KG1 (cell line): Measurements from ENCODE around the gene GMNN.

Experiments used
- DNase-seq: peaks from one replicate; lab custom pipeline; 2025; lab: John Stamatoyannopoulos, UW

The GMNN gene

DNA sequence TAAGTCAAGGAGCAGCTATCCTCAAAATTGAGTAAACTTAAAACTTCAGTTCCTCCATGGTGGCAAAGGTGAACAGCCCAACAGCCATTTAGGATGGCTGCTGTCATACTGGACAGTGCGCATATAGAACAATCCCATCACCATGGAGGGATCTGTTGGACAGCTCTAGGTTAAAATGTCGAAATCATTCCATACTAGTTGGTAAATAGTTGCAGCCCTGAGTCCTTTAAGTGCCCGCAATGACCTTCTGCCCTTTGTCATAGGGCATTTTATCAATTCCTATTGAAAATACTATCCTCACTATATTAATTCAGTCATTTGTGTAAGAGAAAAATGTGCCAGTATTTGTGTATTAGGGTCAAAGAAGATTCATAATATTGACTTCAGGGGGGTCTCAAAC, 32.8 kb downstream of the GMNN start:
- no peak for DNase-seq

DNA sequence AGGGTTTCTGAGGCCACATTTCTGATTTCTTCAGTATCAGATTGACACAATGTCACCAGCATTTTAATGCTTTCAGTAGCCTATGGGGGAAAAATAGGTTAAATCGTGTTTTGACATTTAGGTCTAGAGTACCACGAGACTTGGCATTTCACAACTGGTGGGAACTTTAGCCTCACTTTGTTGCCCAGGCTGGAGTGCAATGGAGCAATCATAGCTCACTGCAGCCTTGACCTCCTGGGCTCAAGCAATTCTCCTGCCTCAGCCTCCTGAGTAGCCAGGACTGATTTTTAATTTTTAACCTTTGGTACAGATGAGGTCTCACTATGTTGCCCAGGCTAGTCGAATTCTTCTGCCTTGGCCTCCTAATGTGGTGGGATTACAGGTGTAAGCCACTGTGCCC, 35.0 kb downstream of the GMNN start:
- DNase-seq = no peak

DNA sequence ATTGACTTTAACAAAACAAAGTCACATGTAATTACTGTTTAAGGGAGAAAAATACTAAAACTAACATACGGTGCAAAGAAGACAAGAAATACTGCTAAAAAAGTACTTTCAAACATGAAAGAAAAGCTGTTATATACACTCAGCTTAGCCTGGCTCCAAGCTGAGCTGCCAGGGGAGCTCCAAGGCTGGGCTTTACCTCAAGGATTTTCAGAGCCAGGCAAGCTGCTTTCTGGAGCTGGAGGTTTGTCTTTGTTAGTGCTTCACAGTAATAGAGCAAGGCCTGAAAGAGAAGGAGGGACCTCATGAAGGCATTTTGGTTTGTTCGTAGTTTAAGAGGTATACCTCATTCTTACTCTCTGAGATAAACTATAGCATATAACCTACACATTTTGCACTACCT, 43.6 kb downstream of the GMNN start:
- no peak for DNase-seq

DNA sequence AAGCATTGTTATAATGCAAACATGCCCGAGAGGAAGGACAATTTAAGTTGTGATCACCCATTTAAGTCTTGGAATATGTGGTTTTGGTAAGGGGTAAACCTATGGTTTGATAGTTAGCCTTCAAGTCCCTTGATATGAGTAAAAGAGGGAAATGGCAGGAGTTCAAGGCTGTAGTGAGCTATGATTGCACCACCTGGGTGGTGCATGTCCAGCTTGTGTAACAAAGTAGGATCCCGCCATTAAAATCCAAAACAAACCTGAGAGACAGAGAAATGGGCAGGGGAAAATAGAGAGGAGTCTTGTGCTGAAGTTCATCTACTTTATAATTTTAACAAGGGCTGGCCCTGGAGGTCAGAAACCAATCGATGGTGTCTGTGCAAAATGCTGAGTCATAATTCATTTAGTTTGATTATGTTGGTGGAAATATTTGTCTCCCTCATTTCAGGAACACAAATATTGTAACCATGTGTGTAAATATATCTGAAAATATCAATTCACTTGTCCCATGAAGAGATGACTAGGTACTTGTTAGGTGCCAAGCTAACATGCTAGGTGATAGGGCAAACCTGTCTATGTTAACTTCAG, 47.2 kb downstream of the GMNN start:
- DNase-seq = no peak

DNA sequence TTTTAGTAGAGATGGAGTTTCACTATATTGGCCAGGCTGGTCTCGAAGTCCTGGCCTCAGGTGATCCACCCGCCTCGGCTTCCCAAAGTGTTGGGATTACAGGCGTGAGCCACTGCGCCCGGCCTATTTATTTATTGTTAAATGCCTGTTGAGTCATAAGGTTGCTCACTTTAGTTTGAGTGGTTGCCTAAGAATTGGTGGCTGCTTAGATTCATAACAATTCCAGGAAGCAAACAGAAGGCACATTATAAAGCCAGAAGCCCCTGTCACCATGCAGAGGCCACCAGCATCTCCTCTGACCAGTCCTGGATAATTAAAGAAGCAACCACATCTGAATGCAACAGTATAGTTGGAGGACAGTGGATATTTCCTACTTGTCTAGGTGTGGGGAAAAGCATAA, 48.0 kb downstream of the GMNN start:
- DNase-seq = no peak

DNA sequence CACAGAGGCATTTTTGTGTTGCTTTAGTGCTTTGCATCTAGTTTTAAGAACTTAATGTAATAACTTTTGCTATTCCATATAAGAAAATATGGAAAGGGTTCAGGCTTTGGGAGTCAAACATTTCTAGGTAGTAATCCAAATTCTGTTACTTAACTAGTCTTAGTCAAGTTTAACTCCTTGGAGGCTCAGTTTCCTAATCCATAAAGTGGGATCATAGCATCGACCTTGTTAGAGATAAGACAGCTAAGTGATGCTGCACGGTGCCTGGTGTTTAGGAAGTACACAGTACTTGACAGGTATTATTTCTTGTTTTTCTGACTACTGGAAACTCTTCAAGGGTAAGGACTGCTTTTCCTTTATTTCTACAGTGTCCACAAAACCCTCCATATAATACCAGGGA, 48.4 kb downstream of the GMNN start:
- DNase-seq = no peak

DNA sequence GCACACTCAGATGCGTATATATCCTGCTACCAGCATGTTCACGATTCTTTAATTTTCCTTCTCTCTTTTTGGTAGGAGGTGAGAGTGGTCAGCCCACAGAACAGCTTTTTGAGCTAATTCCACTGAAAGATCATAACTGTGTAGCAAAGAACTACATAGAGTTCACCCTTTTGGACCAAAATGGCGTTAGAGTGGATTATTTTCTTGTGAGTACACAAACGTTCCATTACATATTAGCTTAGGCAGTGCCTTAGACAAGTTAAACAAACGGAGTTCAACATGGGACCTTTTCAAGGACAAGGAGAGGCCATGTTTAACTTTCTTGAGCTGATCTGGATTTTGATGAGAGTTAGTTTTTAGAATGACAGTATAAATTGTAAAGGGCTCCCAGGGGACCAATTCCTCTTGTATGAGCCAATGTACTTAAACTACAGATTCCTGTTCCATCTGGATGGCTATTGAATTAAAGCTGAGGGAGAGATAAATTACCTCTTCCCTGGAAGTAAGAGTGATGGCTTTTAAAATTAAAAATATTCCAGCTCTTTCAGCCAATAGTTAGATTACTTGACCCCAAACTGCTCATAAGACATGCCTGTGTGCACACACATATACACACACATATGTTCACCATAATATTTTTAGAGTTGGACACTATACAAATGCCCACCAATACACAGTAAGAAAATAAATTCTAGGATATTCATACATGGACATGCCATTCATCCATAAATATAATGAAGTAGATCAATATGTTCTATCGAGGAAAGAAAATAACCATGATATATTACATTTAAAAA, 49.6 kb downstream of the GMNN start:
- no peak for DNase-seq

DNA sequence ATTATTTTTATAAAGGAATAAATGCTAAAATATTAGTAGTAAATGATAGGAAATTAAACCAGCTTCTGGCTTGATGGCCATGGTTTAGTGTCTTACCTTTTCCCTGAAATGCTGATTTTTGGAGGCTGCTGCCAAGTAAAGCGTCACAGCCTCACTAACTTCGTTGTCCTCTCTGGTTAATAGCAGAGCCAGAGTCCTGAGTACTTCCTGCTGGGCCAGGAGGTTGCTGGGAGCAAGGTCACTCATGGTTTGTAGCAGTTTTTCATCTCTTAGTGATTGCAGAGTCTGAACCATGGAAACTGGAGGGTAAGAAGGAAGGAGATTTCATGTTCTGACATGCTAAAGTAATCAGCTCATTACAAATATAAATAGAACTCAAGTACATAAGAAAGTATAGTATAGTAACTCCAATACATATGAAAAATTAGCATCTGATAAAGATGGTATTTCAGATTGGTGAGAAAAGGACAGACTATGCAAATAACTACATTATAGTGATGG, 50.4 kb downstream of the GMNN start:
- no peak for DNase-seq

DNA sequence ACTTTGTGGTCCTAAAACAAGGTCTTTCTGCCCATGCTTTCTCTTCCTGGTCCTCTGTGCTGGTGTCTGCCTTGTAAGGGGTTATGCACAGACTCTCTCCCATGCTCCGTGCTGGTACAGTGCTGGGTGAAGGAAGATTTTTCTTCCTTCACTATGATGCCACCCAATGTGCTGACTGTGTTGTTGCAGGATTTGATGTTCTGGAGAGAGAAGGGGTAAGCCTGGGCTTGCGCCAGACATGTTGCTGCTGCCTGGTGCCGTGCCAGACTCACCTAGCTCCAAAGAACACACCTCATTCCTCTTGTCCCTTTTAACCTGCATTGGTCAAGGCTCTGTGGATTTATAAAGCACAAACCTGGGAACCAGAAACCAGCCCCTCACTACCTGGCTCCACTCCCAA, 52.4 kb downstream of the GMNN start:
- DNase-seq = no peak

DNA sequence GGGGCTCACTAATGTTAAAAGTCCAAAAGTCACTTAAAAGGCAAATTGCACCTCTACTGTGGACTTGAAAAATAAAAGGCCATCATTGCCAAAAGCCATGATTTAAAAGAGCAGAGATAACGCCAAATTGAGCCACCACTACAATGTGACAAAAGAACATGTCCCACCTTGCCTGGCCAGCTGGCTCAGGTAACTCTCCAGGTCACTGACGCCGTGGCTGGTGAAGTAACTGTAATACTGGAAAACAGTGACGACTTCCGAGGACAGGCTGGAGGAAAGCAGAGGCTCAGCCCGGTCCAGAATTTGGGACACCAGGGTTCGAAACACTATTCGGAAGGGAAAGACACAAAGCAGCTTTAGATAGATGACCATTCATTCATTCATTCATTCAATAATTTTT, 53.2 kb downstream of the GMNN start:
- DNase-seq = no peak

DNA sequence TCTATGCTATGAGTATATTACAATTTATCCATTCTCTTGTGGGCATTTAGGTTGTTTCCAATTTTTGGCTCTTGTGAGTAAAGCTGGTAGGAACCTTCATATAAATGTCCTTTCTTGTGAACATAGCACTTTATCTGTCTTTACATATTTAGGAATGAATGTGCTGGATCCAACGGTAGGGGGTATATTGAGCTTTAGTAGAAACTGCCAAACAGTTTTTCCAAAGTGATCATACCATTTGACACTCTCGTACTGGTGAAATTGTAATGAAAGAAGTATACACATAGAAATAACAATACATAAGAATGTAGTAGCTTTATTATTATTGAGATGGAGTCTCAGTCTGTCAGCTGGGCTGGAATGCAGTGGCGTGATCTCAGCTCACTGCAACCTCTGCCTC, 54.9 kb downstream of the GMNN start:
- no peak for DNase-seq

DNA sequence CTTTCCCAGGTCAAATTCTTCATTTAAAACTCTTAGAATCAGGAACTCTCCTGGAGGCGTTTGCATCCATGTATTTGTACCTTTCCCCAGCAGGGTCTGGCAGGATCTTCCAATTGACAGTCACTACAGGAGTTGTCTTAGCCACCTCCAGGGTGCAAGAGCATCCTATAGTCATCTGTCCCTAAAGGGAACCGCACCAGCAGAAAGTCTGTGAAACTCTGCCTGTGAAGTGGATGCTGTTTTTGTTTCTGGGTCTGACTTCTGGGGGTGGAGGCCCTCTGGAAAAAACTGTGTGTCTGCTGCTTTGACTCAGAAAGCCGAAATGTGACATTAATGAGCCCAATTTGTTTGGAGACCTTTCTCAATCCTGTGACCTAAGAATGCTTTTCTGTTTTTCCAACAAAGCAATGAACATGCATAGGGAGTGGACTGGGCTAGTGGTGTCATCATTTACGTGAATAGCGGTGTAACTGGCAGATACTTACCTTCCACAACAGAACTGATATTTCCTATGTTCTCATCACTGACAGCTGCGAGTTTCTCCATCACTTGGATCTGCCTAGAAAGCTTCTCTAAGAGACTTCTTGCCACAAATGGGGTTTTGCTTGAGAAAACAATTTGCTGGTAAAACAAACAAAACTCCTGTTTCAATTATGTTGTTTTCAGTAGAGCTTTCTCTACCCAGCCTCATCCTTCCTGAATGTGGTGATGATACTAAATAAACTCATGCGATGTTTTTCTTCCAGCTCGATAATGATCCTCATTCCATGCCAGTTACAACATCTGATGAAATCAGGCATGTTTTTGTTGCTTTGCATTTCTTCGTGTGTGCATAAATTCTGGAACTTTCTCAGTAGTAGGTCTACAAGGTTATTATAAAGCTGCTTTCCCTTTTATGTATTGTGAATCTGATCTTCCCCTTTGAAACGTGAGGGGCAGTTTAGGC, 57.3 kb downstream of the GMNN start:
- no peak for DNase-seq

DNA sequence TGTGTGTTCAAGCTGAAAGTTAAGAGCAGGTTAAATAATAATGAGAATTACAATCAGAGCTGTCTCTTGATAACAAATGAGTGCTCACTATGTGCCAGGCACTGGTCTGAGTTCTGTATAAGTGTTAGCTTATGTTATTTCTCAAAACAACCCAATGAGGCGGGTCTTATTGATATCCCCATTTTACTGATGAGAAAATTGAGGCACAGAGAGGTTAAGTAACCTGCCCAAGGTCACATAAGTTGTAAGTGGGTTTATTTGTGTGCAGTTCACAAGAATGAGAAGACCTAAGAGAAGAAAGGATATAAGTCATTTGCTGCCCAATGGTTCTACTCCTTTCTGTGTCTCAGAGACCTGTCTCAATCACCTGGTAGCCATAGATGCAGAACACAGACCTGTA, 58.1 kb downstream of the GMNN start:
- DNase-seq = no peak

DNA sequence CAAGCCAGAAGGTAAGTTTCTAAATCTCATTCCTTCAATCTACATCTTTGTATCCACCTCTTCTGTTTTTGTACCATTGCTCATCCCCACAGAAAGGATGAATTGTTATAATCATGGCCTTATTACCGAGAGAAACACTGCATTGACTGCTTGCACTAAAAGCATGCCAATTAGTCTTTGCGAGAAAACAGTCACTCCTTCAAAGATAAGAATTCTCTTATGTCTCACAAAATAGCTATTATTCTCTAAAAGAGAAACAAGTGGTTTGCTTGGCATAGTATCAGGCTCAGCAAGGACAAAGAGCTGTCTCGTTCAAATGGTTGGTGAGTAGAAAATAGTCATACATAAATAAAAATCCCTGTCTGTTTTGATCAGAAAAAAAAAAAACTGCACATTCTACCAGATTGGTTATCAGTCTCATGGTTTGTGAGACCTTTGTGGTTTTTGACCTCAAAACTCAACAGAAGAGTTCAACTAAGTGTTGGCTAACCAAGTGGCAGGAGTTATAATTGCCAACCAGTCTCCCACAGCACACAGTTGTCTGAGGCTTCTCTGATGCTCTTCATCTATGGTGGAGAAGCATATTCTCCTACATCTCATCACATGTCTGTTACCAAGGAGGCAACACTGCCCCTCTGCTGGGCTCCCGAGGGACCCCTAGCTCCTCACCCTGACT, 59.1 kb downstream of the GMNN start:
- DNase-seq = no peak
